ENCODE data around the gene ANGPTL3.
"Not testable (repeated sequence)": the region's sequence is repeated elsewhere in the genome, so short reads cannot be mapped to it uniquely, and the experiment has no call there.

The ANGPTL3 gene

GRCh38 chr1:62601457-62601856 is 4.1 kb downstream of the ANGPTL3 start:
- Mint-ChIP-seq H3K4me1 (ENCODE audit: low read depth) (no peaks in the 10 kb centered on the region), H3K36me3 (no peaks in the 10 kb centered on the region), H3K27me3 (no peaks in the 10 kb centered on the region), H3K9me3 (ENCODE audit: low read depth) (no peaks in the 10 kb centered on the region), H3K4me3 (no peak overlapping the region), H3K27ac (no peak overlapping the region)

GRCh38 chr1:62608905-62609304 is 11.6 kb downstream of the ANGPTL3 start:
- no peaks in the 10 kb centered on the region for H3K9me3 Mint-ChIP-seq (ENCODE audit: low read depth)
- peaks cover 7% of the 10 kb centered on the region for H3K36me3 Mint-ChIP-seq
- no peaks in the 10 kb centered on the region for H3K27me3 Mint-ChIP-seq
- no peak overlapping the region for H3K27ac Mint-ChIP-seq
- no peaks in the 10 kb centered on the region for H3K4me1 Mint-ChIP-seq (ENCODE audit: low read depth)
- H3K4me3 Mint-ChIP-seq: no peak overlapping the region

GRCh38 chr1:62610588-62610987 is 13.3 kb downstream of the ANGPTL3 start:
- H3K4me1 Mint-ChIP-seq (ENCODE audit: low read depth); H3K27me3 Mint-ChIP-seq; H3K36me3 Mint-ChIP-seq; H3K4me3 Mint-ChIP-seq; H3K27ac Mint-ChIP-seq; H3K9me3 Mint-ChIP-seq (ENCODE audit: low read depth): not testable (repeated sequence)

- peaks cover 11% of the 10 kb centered on the region for H3K36me3 Mint-ChIP-seq
Observed at GRCh38 chr1:62612770-62613169, 15.4 kb downstream of the ANGPTL3 start.

GRCh38 chr1:62613325-62613727 is 16.0 kb downstream of the ANGPTL3 start:
- Mint-ChIP-seq H3K9me3 (ENCODE audit: low read depth) (no peaks in the 10 kb centered on the region), H3K36me3 (peaks cover 11% of the 10 kb centered on the region), H3K27me3 (no peaks in the 10 kb centered on the region)

More at GRCh38 chr1:62612770-62613169, 15.4 kb downstream of the ANGPTL3 start:
- Mint-ChIP-seq H3K27ac (no peak overlapping the region), H3K4me3 (no peak overlapping the region), H3K4me1 (ENCODE audit: low read depth) (no peaks in the 10 kb centered on the region), H3K9me3 (ENCODE audit: low read depth) (no peaks in the 10 kb centered on the region), H3K27me3 (no peaks in the 10 kb centered on the region)

GRCh38 chr1:62613890-62614289 is 16.6 kb downstream of the ANGPTL3 start:
- Mint-ChIP-seq H3K27me3 (no peaks in the 10 kb centered on the region), H3K4me1 (ENCODE audit: low read depth) (no peaks in the 10 kb centered on the region), H3K36me3 (peaks cover 11% of the 10 kb centered on the region), H3K4me3 (no peak overlapping the region), H3K27ac (no peak overlapping the region), H3K9me3 (ENCODE audit: low read depth) (no peaks in the 10 kb centered on the region)

More at GRCh38 chr1:62613325-62613727, 16.0 kb downstream of the ANGPTL3 start:
- H3K4me1 Mint-ChIP-seq (ENCODE audit: low read depth): no peaks in the 10 kb centered on the region
- H3K4me3 Mint-ChIP-seq: no peak overlapping the region
- H3K27ac Mint-ChIP-seq: no peak overlapping the region

GRCh38 chr1:62621907-62622306 is 24.6 kb downstream of the ANGPTL3 start:
- H3K4me3 Mint-ChIP-seq: no peak overlapping the region
- no peaks in the 10 kb centered on the region for H3K9me3 Mint-ChIP-seq (ENCODE audit: low read depth)
- no peaks in the 10 kb centered on the region for H3K4me1 Mint-ChIP-seq (ENCODE audit: low read depth)
- no peak overlapping the region for H3K27ac Mint-ChIP-seq
- no peaks in the 10 kb centered on the region for H3K27me3 Mint-ChIP-seq
- H3K36me3 Mint-ChIP-seq: peaks cover 14% of the 10 kb centered on the region

GRCh38 chr1:62625415-62625814 is 28.1 kb downstream of the ANGPTL3 start:
- H3K27me3 Mint-ChIP-seq: no peaks in the 10 kb centered on the region
- H3K4me1 Mint-ChIP-seq (ENCODE audit: low read depth): no peaks in the 10 kb centered on the region
- peaks cover 16% of the 10 kb centered on the region for H3K36me3 Mint-ChIP-seq
- no peak overlapping the region for H3K4me3 Mint-ChIP-seq
- H3K27ac Mint-ChIP-seq: no peak overlapping the region
- no peaks in the 10 kb centered on the region for H3K9me3 Mint-ChIP-seq (ENCODE audit: low read depth)

GRCh38 chr1:62628506-62628905 is 31.2 kb downstream of the ANGPTL3 start:
- H3K4me1 Mint-ChIP-seq (ENCODE audit: low read depth): no peaks in the 10 kb centered on the region
- H3K9me3 Mint-ChIP-seq (ENCODE audit: low read depth): peaks cover 2% of the 10 kb centered on the region
- peaks cover 34% of the 10 kb centered on the region for H3K36me3 Mint-ChIP-seq
- H3K27me3 Mint-ChIP-seq: no peaks in the 10 kb centered on the region
- no peak overlapping the region for H3K4me3 Mint-ChIP-seq
- H3K27ac Mint-ChIP-seq: no peak overlapping the region

GRCh38 chr1:62637392-62638105 is 40.2 kb downstream of the ANGPTL3 start:
- no peak overlapping the region for H3K4me3 Mint-ChIP-seq
- peaks cover 6% of the 10 kb centered on the region for H3K9me3 Mint-ChIP-seq (ENCODE audit: low read depth)
- H3K27ac Mint-ChIP-seq: no peak overlapping the region
- H3K27me3 Mint-ChIP-seq: no peaks in the 10 kb centered on the region
- H3K36me3 Mint-ChIP-seq: peaks cover 10% of the 10 kb centered on the region
- H3K4me1 Mint-ChIP-seq (ENCODE audit: low read depth): no peaks in the 10 kb centered on the region

- Mint-ChIP-seq H3K27ac (no peak overlapping the region), H3K36me3 (peaks cover 20% of the 10 kb centered on the region), H3K4me1 (ENCODE audit: low read depth) (no peaks in the 10 kb centered on the region), H3K4me3 (no peak overlapping the region), H3K9me3 (ENCODE audit: low read depth) (no peaks in the 10 kb centered on the region), H3K27me3 (no peaks in the 10 kb centered on the region)
Observed at GRCh38 chr1:62643283-62643682, 46.0 kb downstream of the ANGPTL3 start.

GRCh38 chr1:62652387-62652786 is 55.1 kb downstream of the ANGPTL3 start:
- no peak overlapping the region for H3K4me3 Mint-ChIP-seq
- H3K4me1 Mint-ChIP-seq (ENCODE audit: low read depth): no peaks in the 10 kb centered on the region
- H3K9me3 Mint-ChIP-seq (ENCODE audit: low read depth): no peaks in the 10 kb centered on the region
- peaks cover 6% of the 10 kb centered on the region for H3K36me3 Mint-ChIP-seq
- H3K27ac Mint-ChIP-seq: no peak overlapping the region
- H3K27me3 Mint-ChIP-seq: no peaks in the 10 kb centered on the region

GRCh38 chr1:62654744-62655143 is 57.4 kb downstream of the ANGPTL3 start:
- no peak overlapping the region for H3K4me3 Mint-ChIP-seq
- H3K4me1 Mint-ChIP-seq (ENCODE audit: low read depth): no peaks in the 10 kb centered on the region
- H3K27ac Mint-ChIP-seq: no peak overlapping the region
- H3K27me3 Mint-ChIP-seq: no peaks in the 10 kb centered on the region
- H3K36me3 Mint-ChIP-seq: peaks cover 6% of the 10 kb centered on the region
- no peaks in the 10 kb centered on the region for H3K9me3 Mint-ChIP-seq (ENCODE audit: low read depth)
